OCI-LY7 (cell line): ENCODE measurements around the gene PTPRT. TPM values are rescaled to one million over a fixed set of nuclear protein-coding genes. Genes with fewer than 3 reads are reported as not detected.

Experiments
- BruUV-seq: library from RNA; stranded (reverse); fragments of 400-500 nt; replicated peaks from 2 replicates; lab custom pipeline; 2021; lab: Mats Ljungman, UMichigan
- CTCF ChIA-PET: fragments of 300-600 bp; sonication (Branson Sonifier 250); formaldehyde crosslinking; loops from one replicate; lab custom pipeline; 2022; ENCODE audit warnings: antibody characterized with exemption; ENCODE audit not compliant: unreplicated experiment; lab: Charles Lee
- POLR2A ChIA-PET: fragments of 300-600 bp; sonication (Branson Sonifier 250); formaldehyde crosslinking; loops from one replicate; lab custom pipeline; 2022; ENCODE audit warnings: antibody characterized with exemption; lab: Charles Lee
- DNase-seq: peaks from one replicate; pipeline ENCODE4 v3.0.0-alpha.2; 2015; ENCODE audit warnings: low spot score
- H2AFZ ChIP-seq: fragments of 200-600 bp; sonication (generic), shearing (Covaris generic); 2 replicates; pipeline ENCODE4 v1.6.1; 2014; ENCODE audit warnings: mild to moderate bottlenecking, antibody characterized with exemption, low read length, moderate library complexity
- H3K27ac ChIP-seq: fragments of 200-600 bp; sonication (generic); 2 replicates; pipeline ENCODE4 v1.5.1; 2014; ENCODE audit warnings: mixed run types, low read depth, mild to moderate bottlenecking, moderate library complexity, low read length, inconsistent platforms; ENCODE audit not compliant: poor library complexity, severe bottlenecking
- H3K36me3 ChIP-seq: fragments of 200-600 bp; sonication (generic); 2 replicates; pipeline ENCODE4 v1.6.1; 2014; ENCODE audit warnings: mild to moderate bottlenecking, antibody characterized with exemption, low read length, moderate library complexity, mixed read lengths; ENCODE audit not compliant: insufficient read depth
- H3K4me1 ChIP-seq: fragments of 200-600 bp; sonication (generic); 2 replicates; pipeline ENCODE4 v1.5.1; 2014; ENCODE audit warnings: mild to moderate bottlenecking, low read length; ENCODE audit not compliant: insufficient read depth, poor library complexity, severe bottlenecking
- H3K4me2 ChIP-seq: fragments of 200-600 bp; sonication (generic); 2 replicates; pipeline ENCODE4 v1.6.1; 2014; ENCODE audit warnings: mild to moderate bottlenecking, low read length
- H3K4me3 ChIP-seq: fragments of 200-600 bp; sonication (generic); 2 replicates; pipeline ENCODE4 v1.5.1; 2014; ENCODE audit warnings: mild to moderate bottlenecking, low read depth, low read length; ENCODE audit not compliant: poor library complexity, severe bottlenecking
- H3K79me2 ChIP-seq: fragments of 200-600 bp; sonication (generic); 2 replicates; pipeline ENCODE4 v1.6.1; 2016; ENCODE audit warnings: low read depth, mild to moderate bottlenecking, low read length, moderate library complexity, mixed read lengths; ENCODE audit not compliant: insufficient read depth
- H3K9me2 ChIP-seq: fragments of 200-600 bp; sonication (generic); 2 replicates; pipeline ENCODE4 v1.6.1; 2016; ENCODE audit warnings: mild to moderate bottlenecking, low read length, mixed read lengths; ENCODE audit not compliant: insufficient read depth
- H3K9me3 ChIP-seq: fragments of 200-600 bp; sonication (generic); 2 replicates; pipeline ENCODE4 v1.6.1; 2014; ENCODE audit warnings: mild to moderate bottlenecking, mixed run types, low read length, mixed read lengths
- H4K20me1 ChIP-seq: fragments of 200-600 bp; sonication (generic); 2 replicates; pipeline ENCODE4 v1.6.1; 2014; ENCODE audit warnings: mild to moderate bottlenecking, antibody characterized with exemption, low read length, moderate library complexity, mixed read lengths; ENCODE audit not compliant: insufficient read depth
- CTCF ChIP-seq: fragments of 200-600 bp; sonication (generic); conservative IDR thresholded peaks from 2 replicates; pipeline ENCODE4 v1.5.1; 2014; ENCODE audit warnings: mild to moderate bottlenecking, antibody characterized with exemption, low read length, moderate library complexity, mixed read lengths
- EZH2phosphoT487 ChIP-seq: fragments of 200-600 bp; sonication (generic); IDR thresholded peaks from 2 replicates; pipeline ENCODE4 v1.6.1; 2018; ENCODE audit warnings: low read depth, borderline replicate concordance, mild to moderate bottlenecking, mixed run types, antibody characterized with exemption, low read length, moderate library complexity, mixed read lengths
- intact Hi-C: fragments of 100-400 bp; cut with micrococcal nuclease; formaldehyde crosslinking; loops from one replicate; pipeline ENCODE4 v1.10.0; 2022; ENCODE audit not compliant: unreplicated experiment
- total RNA-seq, 2 experiments: library from RNA; depleted of rRNA in 1 of 2; stranded (reverse); fragments of >200 nt in 1 of 2; shearing (Covaris generic) in 1 of 2; gene quantifications; 2 replicates each; pipeline ENCODE4 v1.2.3, GENCODE V29; 2014 to 2022

The PTPRT gene
- total RNA-seq, 2 experiments from 2014 or later = not detected

DNA sequence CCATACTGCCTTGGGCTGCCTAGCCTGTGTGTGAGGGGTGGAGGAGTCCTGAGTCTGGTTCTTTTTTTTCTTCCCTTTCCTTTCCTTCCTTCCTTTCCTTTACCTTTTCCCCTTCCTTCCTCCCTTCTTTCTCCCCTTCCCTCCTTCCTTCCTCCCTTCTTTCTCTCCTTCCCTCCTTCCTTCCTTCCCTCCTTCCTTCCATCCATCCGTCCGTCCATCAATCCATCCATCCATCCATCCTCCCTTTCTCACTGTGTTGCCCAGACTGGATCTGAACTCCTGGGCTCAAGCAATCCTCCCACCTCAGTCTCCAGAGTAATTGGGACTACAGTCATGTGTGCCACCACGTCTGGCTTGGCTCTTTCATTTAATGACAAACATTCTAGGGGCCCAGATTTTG, 820.8 kb downstream of the PTPRT start:
- Histone ChIP-seq H3K79me2 (no peaks in the 10 kb centered on the region), H3K9me2 (no peaks in the 10 kb centered on the region), H3K4me2 (no peak overlapping the region), H3K4me3 (no peak overlapping the region), H4K20me1 (no peaks in the 10 kb centered on the region), H3K27ac (no peak overlapping the region), H3K4me1 (no peaks in the 10 kb centered on the region), H2AFZ (no peak overlapping the region), H3K9me3 (no peaks in the 10 kb centered on the region), H3K36me3 (no peaks in the 10 kb centered on the region)
- BruUV-seq = no TSS peak
- ChIA-PET POLR2A (no interaction called here), CTCF (no interaction called here)
- no peak for DNase-seq
- no peak for TF ChIP-seq EZH2phosphoT487
- TF ChIP-seq CTCF = no peak
- intact Hi-C loops = no loop called here

- H4K20me1 ChIP-seq = no peaks in the 10 kb centered on the region
- no peak overlapping the region for H3K4me2 ChIP-seq
- BruUV-seq = no TSS peak
- intact Hi-C loops = no loop called here
- no peaks in the 10 kb centered on the region for H3K36me3 ChIP-seq
- no peak for DNase-seq
- H3K4me1 ChIP-seq = no peaks in the 10 kb centered on the region
- CTCF ChIA-PET = no interaction called here
- H3K9me3 ChIP-seq = no peaks in the 10 kb centered on the region
- H3K9me2 ChIP-seq = no peaks in the 10 kb centered on the region
- H3K27ac ChIP-seq = no peak overlapping the region
- no peak overlapping the region for H2AFZ ChIP-seq
- H3K79me2 ChIP-seq = no peaks in the 10 kb centered on the region
- TF ChIP-seq CTCF (no peak), EZH2phosphoT487 (no peak)
- POLR2A ChIA-PET = no interaction called here
- no peak overlapping the region for H3K4me3 ChIP-seq
These were observed 823.1 kb downstream of the PTPRT start for GRCh38 chr20:42366626-42367025.

- BruUV-seq = no TSS peak
- Histone ChIP-seq H3K9me2 (no peaks in the 10 kb centered on the region), H4K20me1 (no peaks in the 10 kb centered on the region), H2AFZ (no peak overlapping the region), H3K36me3 (no peaks in the 10 kb centered on the region), H3K4me3 (no peak overlapping the region), H3K9me3 (no peaks in the 10 kb centered on the region), H3K79me2 (no peaks in the 10 kb centered on the region), H3K27ac (no peak overlapping the region), H3K4me1 (no peaks in the 10 kb centered on the region), H3K4me2 (no peak overlapping the region)
- DNase-seq = no peak
- intact Hi-C loops = no loop called here
- ChIA-PET POLR2A (no interaction called here), CTCF (no interaction called here)
- no peak for TF ChIP-seq CTCF
These were observed 825.3 kb downstream of the PTPRT start for GRCh38 chr20:42364446-42364845.
